Panc1 (cell line): ENCODE results near the gene RASA3.

ENCODE experiments used
- TCF7L2 ChIP-seq: IDR thresholded peaks from 2 replicates; pipeline ENCODE4 v1.6.1; 2011; ENCODE audit warnings: mild to moderate bottlenecking, low read depth, low read length, inconsistent platforms
- TF ChIP-seq, protein P1 (sequence below): fragments of 450-650 bp; IDR thresholded peaks from 2 replicates; pipeline ENCODE4 v1.5.1; 2017; ENCODE audit warnings: mild to moderate bottlenecking

DNA sequence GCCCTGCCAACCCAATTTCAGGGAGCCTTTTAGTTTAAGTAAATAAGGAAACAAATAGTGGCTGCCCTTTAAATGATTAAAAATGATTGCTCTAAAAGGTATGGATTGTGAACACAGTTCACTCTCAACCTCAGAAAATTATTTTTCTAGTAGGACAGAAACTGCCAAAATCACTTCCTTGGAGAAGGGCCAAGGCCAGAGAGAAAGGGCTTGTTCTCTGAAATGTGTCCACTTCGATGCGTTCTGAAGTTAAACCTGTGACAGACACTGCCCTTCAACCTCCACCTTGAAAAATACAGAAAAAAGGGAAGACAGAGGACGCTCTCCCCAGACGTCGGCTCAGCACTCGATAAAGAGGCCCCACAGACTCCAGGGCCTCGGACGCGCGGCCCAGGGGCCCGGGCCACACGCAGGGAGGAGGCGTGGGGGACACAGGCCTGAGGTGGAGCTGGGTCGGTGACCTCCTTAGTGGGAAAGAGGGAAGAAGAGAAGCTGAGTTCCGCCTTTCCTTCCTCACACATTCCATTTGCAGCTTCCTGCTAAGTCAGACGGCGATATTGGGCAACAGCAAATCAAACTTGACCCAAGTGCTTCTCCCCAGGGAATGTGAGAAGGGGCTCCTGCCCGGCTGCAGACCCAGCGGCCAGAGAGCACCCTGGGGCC, 63.6 kb downstream of the RASA3 start:
- TF ChIP-seq, protein P1, sequence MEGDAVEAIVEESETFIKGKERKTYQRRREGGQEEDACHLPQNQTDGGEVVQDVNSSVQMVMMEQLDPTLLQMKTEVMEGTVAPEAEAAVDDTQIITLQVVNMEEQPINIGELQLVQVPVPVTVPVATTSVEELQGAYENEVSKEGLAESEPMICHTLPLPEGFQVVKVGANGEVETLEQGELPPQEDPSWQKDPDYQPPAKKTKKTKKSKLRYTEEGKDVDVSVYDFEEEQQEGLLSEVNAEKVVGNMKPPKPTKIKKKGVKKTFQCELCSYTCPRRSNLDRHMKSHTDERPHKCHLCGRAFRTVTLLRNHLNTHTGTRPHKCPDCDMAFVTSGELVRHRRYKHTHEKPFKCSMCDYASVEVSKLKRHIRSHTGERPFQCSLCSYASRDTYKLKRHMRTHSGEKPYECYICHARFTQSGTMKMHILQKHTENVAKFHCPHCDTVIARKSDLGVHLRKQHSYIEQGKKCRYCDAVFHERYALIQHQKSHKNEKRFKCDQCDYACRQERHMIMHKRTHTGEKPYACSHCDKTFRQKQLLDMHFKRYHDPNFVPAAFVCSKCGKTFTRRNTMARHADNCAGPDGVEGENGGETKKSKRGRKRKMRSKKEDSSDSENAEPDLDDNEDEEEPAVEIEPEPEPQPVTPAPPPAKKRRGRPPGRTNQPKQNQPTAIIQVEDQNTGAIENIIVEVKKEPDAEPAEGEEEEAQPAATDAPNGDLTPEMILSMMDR = no peak
- TF ChIP-seq TCF7L2 = no peak
